Stomach (tissue), 9 donors: Measurements from ENCODE around the gene ABCB8. TPM values are rescaled to one million over a fixed set of nuclear protein-coding genes. Genes with fewer than 3 reads are reported as not detected.
A peak's percentile ranks its signal among the peaks of the same experiment; 100 is the strongest.

Source experiments
- DNase-seq, 2 donors: peaks; one replicate each; pipeline versions ENCODE4 v3.0.0 to v3.0.0-alpha.2; 2013 to 2019
- H3K27ac ChIP-seq, 5 donors: fragments of 200-600 bp in 4 of 5; sonication (generic) in 4 of 5; one replicate each; pipeline ENCODE4 v1.5.1; 2013 to 2019; ENCODE audit warnings: mild to moderate bottlenecking in 1 of 5, moderate library complexity in 1 of 5
- H3K27me3 ChIP-seq, 3 donors: fragments of 200-600 bp; sonication (generic); one replicate each; pipeline ENCODE4 v1.5.1; 2017 to 2019; ENCODE audit warnings: mixed run types in 1 of 3
- H3K36me3 ChIP-seq, 4 donors: fragments of 200-600 bp; sonication (generic); 1 replicate in 3 of 4; 2 replicates in 1 of 4; pipeline ENCODE4 v1.5.1; 2016 to 2019
- H3K4me1 ChIP-seq, 4 donors: fragments of 200-600 bp; sonication (generic); one replicate each; pipeline ENCODE4 v1.5.1; 2016 to 2019
- H3K4me3 ChIP-seq, 4 donors: fragments of 200-600 bp; sonication (generic) in 3 of 4; one replicate each; pipeline ENCODE4 v1.5.1; 2016 to 2019; ENCODE audit warnings: mild to moderate bottlenecking in 1 of 4
- H3K9me3 ChIP-seq, 4 donors: fragments of 200-600 bp; sonication (generic); one replicate each; pipeline ENCODE4 v1.5.1; 2016 to 2019
- EP300 ChIP-seq: sonication (generic); formaldehyde crosslinking; IDR thresholded peaks from one replicate; pipeline ENCODE4 v1.6.1; 2017; ENCODE audit warnings: antibody characterized with exemption
- POLR2A ChIP-seq, 4 donors: fragments of 450-650 bp; IDR thresholded peaks; one replicate each; pipeline ENCODE4 v1.6.1; 2016; ENCODE audit warnings: antibody characterized with exemption in 4 of 4, control low read depth in 2 of 4, mild to moderate bottlenecking in 1 of 4, moderate library complexity in 1 of 4
- POLR2AphosphoS5 ChIP-seq, 3 donors: sonication (generic); formaldehyde crosslinking; IDR thresholded peaks; one replicate each; pipeline ENCODE4 v1.6.1; 2016; ENCODE audit warnings: antibody characterized with exemption in 3 of 3
- WGBS, 5 donors: extraction: QIAGEN DNeasy Blood & Tissue Kit in 3 of 5; methylation state at CpG; one replicate each; pipeline versions ENCODE4 v1.1.5 to v1.1.7; 2013 to 2018; 5-methylcytosine and 5-hydroxymethylcytosine counted together
- intact Hi-C: fragments of 100-400 bp; cut with DNase I; formaldehyde crosslinking; loops from one replicate; pipeline ENCODE4 v1.15.1; 2023; ENCODE audit warnings: low total_unique reads
- polyA plus RNA-seq, 3 donors: library from polyadenylated mRNA; stranded (reverse); fragments of 200-250 nt; gene quantifications; one replicate each; pipeline ENCODE4 v1.2.3, GENCODE V29; 2013
- total RNA-seq, 5 donors: library from RNA; depleted of rRNA; stranded (reverse); fragments of >200 nt; gene quantifications; one replicate each; pipeline versions ENCODE4 v1.1.0 to v1.2.3, GENCODE V29; 2014 to 2016
- TF ChIP-seq, protein P1 (sequence below), 7 experiments: fragments of 450-650 bp in 4 of 7; fragments of 200-600 bp in 3 of 7; sonication (generic) in 3 of 7; IDR thresholded peaks; one replicate each; pipeline ENCODE4 v1.5.1; 2016 to 2019; ENCODE audit warnings: antibody characterized with exemption in 7 of 7, control low read depth in 2 of 7, mild to moderate bottlenecking in 1 of 7
- donor health status: healthy with polysubstance abuse.
- donor health status: Bipolar disorder and iron deficiency.
- donor health status: healthy.

ABCB8 gene
- total and polyA plus RNA-seq, 8 donors = 9.5 to 57.2 (median 19.4) TPM

GRCh38 chr7:151094675-151095074, 66.4 kb downstream of the ABCB8 start:
- H3K27me3 ChIP-seq = no peaks in the 10 kb centered on the region
- TF ChIP-seq EP300 (no peak), POLR2A (IDR thresholded peaks at IDR 0.05) (no peak), POLR2AphosphoS5 (IDR thresholded peaks at IDR 0.05) (no peak)
- TF ChIP-seq, protein P1, sequence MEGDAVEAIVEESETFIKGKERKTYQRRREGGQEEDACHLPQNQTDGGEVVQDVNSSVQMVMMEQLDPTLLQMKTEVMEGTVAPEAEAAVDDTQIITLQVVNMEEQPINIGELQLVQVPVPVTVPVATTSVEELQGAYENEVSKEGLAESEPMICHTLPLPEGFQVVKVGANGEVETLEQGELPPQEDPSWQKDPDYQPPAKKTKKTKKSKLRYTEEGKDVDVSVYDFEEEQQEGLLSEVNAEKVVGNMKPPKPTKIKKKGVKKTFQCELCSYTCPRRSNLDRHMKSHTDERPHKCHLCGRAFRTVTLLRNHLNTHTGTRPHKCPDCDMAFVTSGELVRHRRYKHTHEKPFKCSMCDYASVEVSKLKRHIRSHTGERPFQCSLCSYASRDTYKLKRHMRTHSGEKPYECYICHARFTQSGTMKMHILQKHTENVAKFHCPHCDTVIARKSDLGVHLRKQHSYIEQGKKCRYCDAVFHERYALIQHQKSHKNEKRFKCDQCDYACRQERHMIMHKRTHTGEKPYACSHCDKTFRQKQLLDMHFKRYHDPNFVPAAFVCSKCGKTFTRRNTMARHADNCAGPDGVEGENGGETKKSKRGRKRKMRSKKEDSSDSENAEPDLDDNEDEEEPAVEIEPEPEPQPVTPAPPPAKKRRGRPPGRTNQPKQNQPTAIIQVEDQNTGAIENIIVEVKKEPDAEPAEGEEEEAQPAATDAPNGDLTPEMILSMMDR (IDR thresholded peaks at IDR 0.05) = no peak
- intact Hi-C loops = no loop called here
- peaks cover 7 to 56% (median 33%) of the 10 kb centered on the region in 4 donors for H3K4me1 ChIP-seq
- whole genome bisulfite sequencing, 5 donors = 82 to 88% (median 85%) methylated on average over 5 of the region's 5 CpGs
- peaks cover 0 to 17% (median 7%) of the 10 kb centered on the region in 4 donors for H3K36me3 ChIP-seq
- no peak overlapping the region for H3K4me3 ChIP-seq
- peak overlapping the region in 1 of 5 donors; percentile 46 for H3K27ac ChIP-seq
- DNase-seq = no peak
- no peaks in the 10 kb centered on the region for H3K9me3 ChIP-seq

GRCh38 chr7:151095123-151095797, 67.0 kb downstream of the ABCB8 start:
- no peak overlapping the region for H3K4me3 ChIP-seq
- no peak for DNase-seq
- peak overlapping the region in 1 of 5 donors; percentile 46 for H3K27ac ChIP-seq
- no peaks in the 10 kb centered on the region for H3K9me3 ChIP-seq
- H3K4me1 ChIP-seq = peaks cover under 1 to 56% (median 32%) of the 10 kb centered on the region in 4 donors
- H3K36me3 ChIP-seq = peaks cover 0 to 17% (median 7%) of the 10 kb centered on the region in 4 donors
- WGBS, 5 donors = 74 to 78% (median 76%) methylated on average over 10 of the region's 10 CpGs
- no peaks in the 10 kb centered on the region for H3K27me3 ChIP-seq
- intact Hi-C loops = no loop called here
- TF ChIP-seq POLR2A (IDR thresholded peaks at IDR 0.05) (no peak), EP300 (no peak), POLR2AphosphoS5 (IDR thresholded peaks at IDR 0.05) (no peak)
- TF ChIP-seq, protein P1 (IDR thresholded peaks at IDR 0.05) = no peak

- Histone ChIP-seq H3K9me3 (no peaks in the 10 kb centered on the region), H3K4me3 (no peak overlapping the region), H3K4me1 (peaks cover 0 to 53% (median 32%) of the 10 kb centered on the region in 4 donors), H3K27ac (no peak overlapping the region), H3K27me3 (no peaks in the 10 kb centered on the region), H3K36me3 (peaks cover 0 to 17% (median 7%) of the 10 kb centered on the region in 4 donors)
- DNase-seq = no peak
- intact Hi-C loops = no loop called here
- no peak for TF ChIP-seq POLR2AphosphoS5 (IDR thresholded peaks at IDR 0.05)
- TF ChIP-seq EP300 = no peak
- TF ChIP-seq POLR2A (IDR thresholded peaks at IDR 0.05) = no peak
- TF ChIP-seq, protein P1 (IDR thresholded peaks at IDR 0.05) = no peak
- 83 to 88% (median 85%) methylated on average over 17 of the region's 17 CpGs for WGBS, 5 donors
These were observed 67.7 kb downstream of the ABCB8 start for GRCh38 chr7:151095828-151096475.

Other genes starting within 250 kb of the ABCB8 start
- 100 to 1,000 TPM in 1 of 5 donors, 10 to 100 TPM in 4; 59.3 to 108 (median 87.6) TPM for gene TMEM176B, start 228.1 kb upstream of the ABCB8 start, total RNA-seq
- gene TMEM176B, start 228.1 kb upstream of the ABCB8 start, polyA plus RNA-seq = 100 to 1,000 TPM in 1 of 3 donors, 10 to 100 TPM in 2; 29.4 to 157 (median 90.1) TPM
- 100 to 1,000 TPM in 1 of 5 donors, 10 to 100 TPM in 4; 14.7 to 116 (median 35.8) TPM for gene TMEM176A, start 227.7 kb upstream of the ABCB8 start, total RNA-seq
- gene TMEM176A, start 227.7 kb upstream of the ABCB8 start, polyA plus RNA-seq = 10 to 100 TPM; 21.4 to 92.0 (median 62.0) TPM
- gene AOC1, start 175.9 kb upstream of the ABCB8 start, total RNA-seq = 100 to 1,000 TPM in 1 of 5 donors, 1 to 10 TPM in 1, under 1 TPM in 1, not detected in 2; 0.72 to 105 (median 4.6) TPM
- 1 to 10 TPM in 1 of 3 donors, under 1 TPM in 2; 0.31 to 1.3 (median 0.46) TPM for gene AOC1, start 175.9 kb upstream of the ABCB8 start, polyA plus RNA-seq
- gene KCNH2, start 50.1 kb upstream of the ABCB8 start, total RNA-seq = 10 to 100 TPM in 2 of 5 donors, 1 to 10 TPM in 3; 4.5 to 77.7 (median 8.8) TPM
- 10 to 100 TPM in 1 of 3 donors, 1 to 10 TPM in 2; 4.0 to 13.4 (median 4.2) TPM for gene KCNH2, start 50.1 kb upstream of the ABCB8 start, polyA plus RNA-seq
- 10 to 100 TPM in 3 of 5 donors, 1 to 10 TPM in 2; 6.2 to 45.1 (median 27.7) TPM for gene NOS3, start 37.4 kb upstream of the ABCB8 start, total RNA-seq
- gene NOS3, start 37.4 kb upstream of the ABCB8 start, polyA plus RNA-seq = 1 to 10 TPM; 2.5 to 5.3 (median 4.4) TPM
- gene ATG9B, start 4.0 kb upstream of the ABCB8 start, total RNA-seq = 10 to 100 TPM in 1 of 5 donors, under 1 TPM in 1, not detected in 3; 0.55 to 33.0 TPM
- 10 to 100 TPM in 1 of 3 donors, under 1 TPM in 1, not detected in 1; 0.31 to 17.1 TPM for gene ATG9B, start 4.0 kb upstream of the ABCB8 start, polyA plus RNA-seq
- 10 to 100 TPM in 2 of 5 donors, under 1 TPM in 3; 0.29 to 25.9 (median 0.43) TPM for gene ASIC3, start 20.1 kb downstream of the ABCB8 start, total RNA-seq
- gene ASIC3, start 20.1 kb downstream of the ABCB8 start, polyA plus RNA-seq = 1 to 10 TPM; 2.7 to 4.7 (median 3.7) TPM
- 10 to 100 TPM in 2 of 5 donors, 1 to 10 TPM in 1, under 1 TPM in 1, not detected in 1; 0.87 to 46.1 (median 11.0) TPM for gene CDK5, start 29.4 kb downstream of the ABCB8 start, total RNA-seq
- 10 to 100 TPM in 2 of 3 donors, 1 to 10 TPM in 1; 8.3 to 13.3 (median 11.8) TPM for gene CDK5, start 29.4 kb downstream of the ABCB8 start, polyA plus RNA-seq
- 100 to 1,000 TPM in 4 of 5 donors, 10 to 100 TPM in 1; 65.9 to 296 (median 128) TPM for gene SLC4A2, start 31.1 kb downstream of the ABCB8 start, total RNA-seq
- gene SLC4A2, start 31.1 kb downstream of the ABCB8 start, polyA plus RNA-seq = 100 to 1,000 TPM; 121 to 157 (median 124) TPM
- gene FASTK, start 52.4 kb downstream of the ABCB8 start, total RNA-seq = 100 to 1,000 TPM in 3 of 5 donors, 10 to 100 TPM in 2; 40.0 to 415 (median 116) TPM
- 100 to 1,000 TPM in 2 of 3 donors, 10 to 100 TPM in 1; 70.3 to 149 (median 129) TPM for gene FASTK, start 52.4 kb downstream of the ABCB8 start, polyA plus RNA-seq
- 10 to 100 TPM; 12.7 to 78.2 (median 42.9) TPM for gene TMUB1, start 55.0 kb downstream of the ABCB8 start, total RNA-seq
- gene TMUB1, start 55.0 kb downstream of the ABCB8 start, polyA plus RNA-seq = 10 to 100 TPM; 69.6 to 86.8 (median 72.4) TPM
- gene AGAP3, start 58.0 kb downstream of the ABCB8 start, total RNA-seq = 100 to 1,000 TPM in 2 of 5 donors, 10 to 100 TPM in 3; 32.5 to 342 (median 83.9) TPM
- 10 to 100 TPM; 36.0 to 60.8 (median 45.8) TPM for gene AGAP3, start 58.0 kb downstream of the ABCB8 start, polyA plus RNA-seq
- not detected for gene GBX1, start 139.2 kb downstream of the ABCB8 start, total RNA-seq
- not detected for gene GBX1, start 139.2 kb downstream of the ABCB8 start, polyA plus RNA-seq
- not detected for gene ASB10, start 158.8 kb downstream of the ABCB8 start, total RNA-seq
- under 1 TPM in 1 of 3 donors, not detected in 2; 0.05 TPM for gene ASB10, start 158.8 kb downstream of the ABCB8 start, polyA plus RNA-seq
- not detected for gene H2BK1, start 182.0 kb downstream of the ABCB8 start, total RNA-seq
- gene H2BK1, start 182.0 kb downstream of the ABCB8 start, polyA plus RNA-seq = not detected
- 10 to 100 TPM in 3 of 5 donors, 1 to 10 TPM in 2; 5.2 to 28.0 (median 13.4) TPM for gene ABCF2, start 198.8 kb downstream of the ABCB8 start, total RNA-seq
- gene ABCF2, start 198.8 kb downstream of the ABCB8 start, polyA plus RNA-seq = 10 to 100 TPM; 14.3 to 16.3 (median 16.1) TPM
- 100 to 1,000 TPM in 1 of 5 donors, 10 to 100 TPM in 4; 12.8 to 100 (median 66.9) TPM for gene CHPF2, start 204.0 kb downstream of the ABCB8 start, total RNA-seq
- 10 to 100 TPM in 2 of 3 donors, 1 to 10 TPM in 1; 5.8 to 15.5 (median 13.8) TPM for gene CHPF2, start 204.0 kb downstream of the ABCB8 start, polyA plus RNA-seq
- gene SMARCD3, start 220.2 kb downstream of the ABCB8 start, total RNA-seq = 100 to 1,000 TPM in 1 of 5 donors, 10 to 100 TPM in 4; 11.6 to 105 (median 22.5) TPM
- 10 to 100 TPM; 27.4 to 43.5 (median 38.6) TPM for gene SMARCD3, start 220.2 kb downstream of the ABCB8 start, polyA plus RNA-seq